Stimulated activated CD8-positive, alpha-beta memory T cell treated with anti-CD3 and anti-CD28 coated beads, Interleukin-4, amount 100 ng/mL, for 1 hour (primary cell): ENCODE measurements around the gene PKP3.
"Not testable (repeated sequence)": the region's sequence is repeated elsewhere in the genome, so short reads cannot be mapped to it uniquely, and the experiment has no call there.

ENCODE experiments used
- DNase-seq, 2 donors: peaks; one replicate each; pipeline ENCODE4 v3.0.0-alpha.2; 2020; ENCODE audit warnings: low read depth in 2 of 2, low spot score in 1 of 2

Gene PKP3

DNA sequence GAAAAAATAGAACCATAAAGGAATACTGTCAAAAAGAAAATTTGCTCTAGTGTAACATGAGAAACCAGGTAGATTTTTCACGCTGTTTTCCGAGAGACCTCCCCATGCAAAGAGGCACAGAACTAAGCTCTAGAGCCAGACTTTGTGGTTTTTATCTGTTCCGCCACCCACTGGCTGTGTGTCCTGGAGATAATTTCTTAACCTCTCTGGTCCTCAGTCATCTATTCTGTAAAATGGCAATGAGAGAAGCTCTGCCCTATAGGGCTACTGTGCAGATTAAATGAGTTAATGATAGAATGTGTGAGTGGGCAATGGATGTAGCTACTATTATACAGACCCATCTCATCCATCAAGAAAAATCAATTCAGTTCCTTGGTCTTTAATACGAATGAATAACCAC lies 30.2 kb downstream of the PKP3 start:
- no peak for DNase-seq

DNA sequence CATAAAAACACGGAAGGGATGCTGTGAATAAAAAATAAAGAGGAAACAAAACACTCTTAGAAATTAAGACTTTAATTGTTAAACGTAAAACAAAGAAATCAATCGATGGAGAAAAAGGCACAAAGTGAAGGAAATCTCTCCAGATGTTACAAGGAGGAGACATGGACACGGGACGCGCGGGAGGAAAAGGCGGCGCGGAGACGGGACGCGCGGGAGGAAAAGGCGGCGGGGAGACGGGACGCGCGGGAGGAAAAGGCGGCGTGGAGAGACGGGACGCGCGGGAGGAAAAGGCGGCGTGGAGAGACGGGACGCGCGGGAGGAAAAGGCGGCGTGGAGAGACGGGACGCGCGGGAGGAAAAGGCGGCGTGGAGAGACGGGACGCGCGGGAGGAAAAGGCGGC lies 30.8 kb downstream of the PKP3 start:
- DNase-seq, result not testable (repeated sequence)

DNA sequence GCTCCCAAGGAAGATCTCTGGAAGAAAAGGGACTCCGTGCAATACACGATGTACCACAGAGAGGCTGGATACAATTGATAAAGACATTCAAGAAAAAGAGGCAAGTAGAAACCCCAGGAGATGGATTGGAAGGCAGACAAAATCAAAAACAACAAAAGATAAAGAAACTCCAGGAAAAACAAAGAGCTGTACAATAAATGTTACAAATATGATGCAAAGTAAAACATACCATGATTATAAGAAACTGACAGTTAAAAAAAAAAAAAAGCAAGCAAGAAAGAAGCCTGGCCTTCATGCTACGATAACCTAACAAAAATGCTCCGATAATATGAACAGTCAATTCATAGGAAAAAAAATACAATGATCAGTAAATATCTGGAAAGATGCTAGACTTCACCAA lies 31.3 kb downstream of the PKP3 start:
- no peak for DNase-seq

GRCh38 chr11:426851-427250 lies 32.8 kb downstream of the PKP3 start:
- no peak for DNase-seq

DNA sequence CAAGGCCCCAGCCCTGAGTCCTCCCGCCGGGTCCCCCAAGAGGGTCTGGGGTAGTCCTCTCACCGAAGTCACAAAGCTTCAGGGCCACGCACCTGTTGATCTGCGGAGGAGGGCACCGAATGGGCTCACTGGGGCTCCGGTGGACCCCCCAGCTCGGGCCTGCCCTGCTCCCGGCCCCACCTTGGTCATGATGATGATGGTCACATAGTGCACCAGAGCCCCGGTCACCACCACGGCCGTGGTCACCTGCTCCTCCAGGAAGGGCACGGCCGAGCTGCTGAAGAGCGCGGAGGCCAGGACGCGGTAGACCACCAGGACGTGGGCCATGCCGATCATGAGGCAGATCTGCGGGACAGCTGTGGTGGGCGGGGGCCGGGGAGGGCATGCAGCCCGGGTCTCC lies 34.3 kb downstream of the PKP3 start:
- DNase-seq, result no peak

DNA sequence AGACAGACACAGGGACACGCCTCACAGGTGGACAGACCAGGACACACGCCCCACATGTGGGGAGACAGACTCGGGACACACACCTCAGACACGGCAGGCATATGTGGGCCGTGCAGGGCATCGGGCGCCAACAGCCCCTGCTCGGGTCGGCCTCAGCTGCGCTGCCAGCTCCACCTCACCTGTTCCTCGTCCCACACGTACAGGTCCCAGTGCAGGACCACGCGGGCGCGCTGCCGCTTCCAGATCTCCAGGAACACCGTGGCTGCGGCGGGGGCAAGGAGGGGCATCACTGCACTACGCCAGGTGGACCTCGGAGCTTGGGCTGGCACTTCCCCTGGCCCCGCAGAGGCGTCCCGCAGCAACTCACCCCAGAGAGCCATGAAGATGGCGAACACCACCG lies 35.4 kb downstream of the PKP3 start:
- DNase-seq, result no peak

DNA sequence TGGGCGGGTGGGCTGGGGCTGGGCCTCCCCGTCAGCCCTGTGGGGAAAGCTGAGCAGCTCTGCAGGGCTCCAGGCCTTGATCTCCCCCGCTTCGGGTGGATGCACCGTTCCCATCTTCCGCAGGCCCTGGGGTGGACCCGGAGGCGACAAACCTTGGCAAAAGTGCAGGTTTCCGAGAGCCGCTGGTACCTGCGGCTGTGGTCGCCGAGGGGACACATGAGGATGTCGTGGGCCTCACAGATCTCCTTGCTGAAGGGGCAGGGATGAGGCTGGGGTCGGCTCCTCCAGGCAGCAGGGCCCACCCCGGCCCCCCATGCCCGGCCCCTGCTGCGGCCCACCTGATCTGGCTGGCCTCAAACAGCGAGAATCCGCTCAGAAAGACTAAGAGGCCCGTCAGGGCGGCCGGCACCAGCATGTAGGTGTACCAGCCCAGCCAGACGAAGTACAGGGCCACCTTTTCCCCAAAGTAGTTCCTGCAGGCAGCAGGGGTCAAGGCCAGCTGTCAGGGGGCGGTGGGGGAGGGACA lies 36.0 kb downstream of the PKP3 start:
- no peak for DNase-seq

DNA sequence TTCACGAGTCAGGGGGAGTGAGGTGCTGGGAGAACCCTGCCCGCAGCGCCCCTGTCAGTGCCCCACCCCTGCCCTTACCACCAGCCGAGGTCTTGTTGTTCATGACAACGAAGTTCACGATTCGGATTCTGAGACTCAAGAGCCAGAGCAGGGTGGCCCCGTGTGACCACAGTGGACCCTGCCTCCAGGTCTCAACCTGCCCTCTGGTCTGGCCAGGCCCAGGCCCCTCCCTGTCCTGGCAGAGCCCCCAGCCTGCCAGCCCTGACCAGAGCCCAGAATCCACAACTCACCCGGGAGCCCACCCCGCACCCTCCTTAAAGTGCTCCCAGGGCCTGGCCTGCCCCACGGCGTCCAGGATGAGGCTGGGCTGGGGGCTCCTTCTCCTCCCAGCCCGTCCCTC lies 37.9 kb downstream of the PKP3 start:
- DNase-seq, result no peak

GRCh38 chr11:432501-433100 lies 38.6 kb downstream of the PKP3 start:
- no peak for DNase-seq

DNA sequence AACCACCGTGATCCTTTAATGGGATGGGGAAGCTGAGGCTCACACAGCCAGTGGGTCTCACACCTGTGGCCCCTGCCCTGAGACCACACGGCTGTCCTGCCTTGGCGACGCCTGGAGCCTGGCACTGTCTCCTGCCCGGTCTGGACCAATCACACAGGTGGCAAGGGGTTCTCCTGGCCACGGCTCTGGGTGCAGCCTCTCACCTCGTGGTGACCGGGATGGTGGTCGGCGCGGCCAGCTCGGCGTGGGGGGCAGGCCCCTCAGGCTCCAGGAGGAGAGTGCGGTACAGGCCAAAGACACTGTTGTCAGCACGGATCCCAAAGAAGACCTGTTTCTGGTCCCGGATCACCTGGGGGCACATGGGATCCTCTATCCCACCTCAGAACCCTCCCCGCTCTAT lies 39.1 kb downstream of the PKP3 start:
- no peak for DNase-seq

DNA sequence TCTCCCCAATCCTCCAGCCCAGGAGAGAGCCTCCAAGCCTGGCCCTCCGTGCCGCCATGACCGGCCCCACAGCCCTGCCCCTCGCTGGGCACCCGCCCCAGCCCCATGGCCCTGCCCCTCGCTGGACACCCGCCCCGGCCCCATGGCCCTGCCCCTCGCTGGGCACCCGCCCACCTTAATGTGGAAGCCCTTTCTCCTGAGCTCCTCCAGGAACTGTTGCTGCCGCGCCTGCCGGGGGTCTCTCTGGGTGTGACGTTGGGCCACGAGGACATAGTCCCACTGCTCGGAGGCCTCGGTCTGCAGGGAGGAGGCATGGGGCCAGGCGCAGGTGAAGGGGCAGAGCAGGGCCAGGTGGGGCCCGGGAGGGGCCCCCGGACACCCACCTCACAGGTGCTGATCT lies 39.6 kb downstream of the PKP3 start:
- no peak for DNase-seq

- no peak for DNase-seq
Observed at GRCh38 chr11:434496-434895, 40.5 kb downstream of the PKP3 start.

- DNase-seq, result not testable (repeated sequence)
Observed at GRCh38 chr11:434999-435740, 41.2 kb downstream of the PKP3 start.

DNA sequence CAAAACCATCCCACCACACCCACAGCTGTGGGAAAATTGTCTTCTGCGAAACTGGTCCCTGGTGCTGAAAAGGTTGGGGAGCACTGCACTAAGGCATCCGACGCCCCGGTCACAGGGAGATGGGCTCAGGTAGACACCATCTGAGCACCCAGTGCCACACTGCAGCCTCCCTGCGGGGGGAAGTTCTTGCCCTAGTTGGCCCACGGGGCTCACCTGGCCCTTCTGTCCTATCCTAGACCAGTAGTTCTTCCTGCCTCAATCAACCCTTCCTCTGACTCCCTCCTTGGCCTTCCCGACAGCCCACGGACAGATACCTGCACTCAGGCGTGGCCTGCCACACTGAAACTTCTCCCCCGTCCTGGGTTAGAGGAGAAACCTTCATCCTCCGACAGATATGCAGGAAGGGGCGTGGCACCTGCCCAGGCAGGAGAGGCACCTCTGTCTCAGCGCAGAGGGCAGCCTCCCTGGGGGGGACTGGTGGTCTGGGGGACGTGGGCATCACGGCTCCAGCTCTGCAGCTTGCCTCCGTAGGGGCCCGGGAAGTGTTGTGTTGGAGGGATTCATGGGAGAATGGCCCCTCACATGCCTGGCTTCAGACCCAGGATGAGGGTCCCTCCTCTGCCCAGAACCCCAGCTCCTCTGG lies 43.3 kb downstream of the PKP3 start:
- no peak for DNase-seq

GRCh38 chr11:438101-438844 lies 44.3 kb downstream of the PKP3 start:
- DNase-seq, result no peak

DNA sequence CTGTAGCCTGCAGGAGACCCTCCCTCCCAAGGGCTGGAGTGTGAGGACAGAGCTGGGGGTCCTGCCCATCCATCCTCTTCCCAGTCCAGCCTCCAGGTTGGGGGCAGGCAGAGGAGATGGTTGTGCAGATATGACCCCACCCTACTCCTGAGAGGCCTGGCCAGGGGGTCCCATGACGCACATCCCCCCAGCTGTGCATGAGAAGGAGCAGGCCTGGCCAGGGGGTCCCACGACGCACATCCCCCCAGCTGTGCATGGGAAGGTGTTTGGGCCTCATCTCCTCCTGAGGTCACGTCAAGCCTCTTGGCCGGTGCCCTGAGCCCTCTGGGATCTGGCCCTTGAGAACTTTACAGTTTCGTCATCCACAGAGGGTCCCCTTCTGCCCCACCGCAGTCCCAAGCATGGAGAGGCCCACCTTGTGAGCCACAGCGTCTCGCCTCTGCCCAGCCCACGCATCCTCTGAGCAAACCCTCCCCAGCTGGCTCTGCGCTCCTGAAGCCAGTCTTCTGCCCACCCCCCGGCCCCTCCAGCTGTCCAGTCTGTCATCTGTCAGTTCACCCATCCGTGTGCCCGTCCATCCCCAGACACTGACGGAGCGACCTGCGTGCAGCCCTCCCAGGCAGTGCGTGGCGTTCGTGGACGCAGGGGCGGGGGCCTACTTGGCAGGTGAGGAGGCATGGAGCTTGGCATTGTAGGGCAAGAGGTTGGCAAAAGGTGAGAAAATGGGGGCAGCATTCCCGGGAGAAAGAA lies 45.5 kb downstream of the PKP3 start:
- no peak for DNase-seq

GRCh38 chr11:440065-441042 lies 46.3 kb downstream of the PKP3 start:
- DNase-seq, result no peak

- no peak for DNase-seq
Observed at GRCh38 chr11:441043-441417, 47.0 kb downstream of the PKP3 start.

GRCh38 chr11:441418-442274 lies 47.6 kb downstream of the PKP3 start, which contains the start of gene ANO9:
TSS of gene ANO9 (minus strand) at chr11:442011. CDS start at chr11:441926, 85 bp downstream.
- no peak for DNase-seq
